ENCODE data around the gene C9orf72. TPM values are rescaled to one million over a fixed set of nuclear protein-coding genes. Genes with fewer than 3 reads are reported as not detected.
A peak's percentile ranks its signal among the peaks of the same experiment; 100 is the strongest.

The C9orf72 gene
- total RNA-seq, 1 donor from 2014 or later: 5.6 TPM

- no peak for ATAC-seq
- no peak for DNase-seq (ENCODE audit: low spot score)
Observed at GRCh38 chr9:27581826-27582225, 8.5 kb upstream of the C9orf72 start.

- peak; percentile 85 for ATAC-seq
- DNase-seq (ENCODE audit: low spot score): peak; percentile 98
Observed at GRCh38 chr9:27573634-27574590, 631 bp upstream of the C9orf72 start.

DNA sequence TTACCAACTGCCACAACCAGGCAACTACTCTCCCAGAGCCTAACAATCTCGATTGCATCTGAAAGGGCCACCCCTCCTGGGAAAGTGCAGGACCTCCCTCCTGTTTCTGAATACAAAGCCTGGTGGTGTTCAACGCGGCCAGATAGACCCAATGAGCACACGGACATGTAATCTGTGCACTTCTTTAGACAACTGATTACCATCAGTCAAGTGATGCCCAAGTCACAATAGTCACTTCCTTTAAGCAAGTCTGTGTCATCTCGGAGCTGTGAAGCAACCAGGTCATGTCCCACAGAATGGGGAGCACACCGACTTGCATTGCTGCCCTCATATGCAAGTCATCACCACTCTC is 739 bp downstream of the C9orf72 start:
- DNase-seq (ENCODE audit: low spot score) (no peak), ATAC-seq (peak; percentile 37)

- ATAC-seq: no peak
Observed at GRCh38 chr9:27572061-27572460, 1.2 kb downstream of the C9orf72 start.

GRCh38 chr9:27571011-27571410 is 2.3 kb downstream of the C9orf72 start:
- DNase-seq (ENCODE audit: low spot score): no peak
- no peak for ATAC-seq

More at GRCh38 chr9:27572061-27572460, 1.2 kb downstream of the C9orf72 start:
- DNase-seq (ENCODE audit: low spot score): no peak

DNA sequence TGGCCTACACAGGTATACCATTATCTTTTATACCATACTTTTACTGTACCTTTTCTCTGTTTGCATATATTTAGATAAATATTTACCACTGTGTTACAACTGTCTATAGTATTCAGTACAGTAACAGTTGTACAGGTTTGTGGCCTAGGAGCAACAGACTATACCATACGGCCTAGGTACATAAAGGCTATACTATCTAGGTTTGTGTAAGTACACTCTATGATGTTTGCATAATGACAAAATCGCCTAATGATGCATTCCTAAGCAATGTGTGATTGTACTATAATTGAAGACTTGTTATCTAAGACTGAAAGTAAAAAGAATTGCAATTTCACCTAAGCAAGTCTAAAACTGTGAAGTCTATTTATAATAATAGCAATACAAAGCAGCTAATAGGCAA is 3.9 kb downstream of the C9orf72 start:
- DNase-seq (ENCODE audit: low spot score): no peak
- no peak for ATAC-seq

GRCh38 chr9:27566118-27566517 is 7.2 kb downstream of the C9orf72 start:
- peak; percentile 91 for ATAC-seq
- DNase-seq (ENCODE audit: low spot score): no peak

- no peak for ATAC-seq
- no peak for DNase-seq (ENCODE audit: low spot score)
Observed at GRCh38 chr9:27565696-27566095, 7.6 kb downstream of the C9orf72 start.

DNA sequence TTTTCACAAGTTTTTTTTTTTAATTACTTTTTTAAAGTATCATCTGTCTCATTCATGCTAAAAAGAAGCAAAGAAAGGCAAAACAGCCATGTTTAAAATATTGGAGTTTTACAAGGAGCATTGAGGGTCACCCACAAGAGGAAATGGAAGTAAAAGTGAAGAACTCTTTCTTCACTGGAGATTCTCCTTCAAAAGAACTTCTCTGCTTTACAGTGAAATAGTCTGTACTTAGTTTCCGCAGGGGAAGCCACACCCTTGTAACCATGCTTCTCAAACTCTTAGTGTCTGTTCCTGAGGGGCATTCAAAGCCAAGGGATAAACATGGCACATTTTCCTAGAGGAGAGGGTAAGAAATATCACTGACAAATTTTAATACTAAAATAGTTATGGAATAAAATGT is 8.6 kb downstream of the C9orf72 start:
- no peak for DNase-seq (ENCODE audit: low spot score)
- peak; percentile 21 for ATAC-seq

DNA sequence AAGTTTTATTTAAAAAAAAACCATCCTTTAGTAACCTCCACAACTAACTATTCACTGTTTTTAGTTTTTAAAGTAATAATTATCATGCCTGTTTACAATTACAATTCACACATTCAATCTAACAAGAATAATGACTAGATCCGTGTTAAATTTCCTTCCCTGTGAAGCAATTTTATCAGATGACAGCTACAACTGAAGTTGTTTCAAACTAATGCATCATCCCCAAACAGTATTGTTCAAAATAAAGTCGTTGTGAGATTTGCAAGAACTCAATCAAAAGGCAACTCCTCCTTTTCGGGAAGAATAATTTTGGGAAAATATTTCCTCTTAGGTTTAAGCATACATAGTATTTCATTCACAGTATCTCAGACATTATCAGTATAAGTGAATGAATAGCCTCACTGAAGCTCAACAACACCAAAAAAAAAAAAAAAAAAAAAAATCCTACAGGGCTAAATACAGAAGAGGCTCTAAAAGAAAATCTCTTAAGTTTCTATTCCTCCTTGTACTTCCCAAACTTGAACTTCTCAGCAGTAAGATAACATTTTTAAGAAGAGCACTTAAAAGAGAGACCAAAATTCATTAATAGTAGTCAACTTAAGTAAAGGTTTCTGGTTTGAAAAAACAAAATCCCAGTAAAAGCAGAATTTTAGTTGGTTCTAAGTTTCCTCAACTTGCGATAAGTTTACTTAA is 9.4 kb downstream of the C9orf72 start:
- ATAC-seq (no peak), DNase-seq (ENCODE audit: low spot score) (no peak)

- no peak for DNase-seq (ENCODE audit: low spot score)
- no peak for ATAC-seq
Observed at GRCh38 chr9:27561685-27562084, 11.6 kb downstream of the C9orf72 start.

GRCh38 chr9:27560457-27560856 is 12.8 kb downstream of the C9orf72 start:
- no peak for DNase-seq (ENCODE audit: low spot score)
- ATAC-seq: no peak

DNA sequence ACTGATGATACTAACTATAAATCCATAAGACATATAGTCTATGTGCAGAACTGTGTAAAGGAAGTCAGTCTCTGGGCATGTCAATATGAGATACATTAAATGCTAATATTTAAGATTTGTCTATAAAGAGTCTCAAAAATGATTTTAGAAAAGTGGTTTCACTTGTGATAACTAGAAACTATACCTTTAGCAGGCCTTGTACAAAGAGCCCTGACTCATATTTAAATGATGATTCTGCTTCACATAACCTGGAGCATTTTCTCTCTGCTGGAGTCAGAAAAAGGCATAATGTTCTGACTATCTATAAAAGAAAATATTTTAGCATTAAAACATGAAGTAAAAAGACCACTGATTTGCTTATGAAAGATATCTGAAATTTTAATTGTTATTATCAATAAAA is 15.0 kb downstream of the C9orf72 start:
- ATAC-seq (no peak), DNase-seq (ENCODE audit: low spot score) (no peak)

DNA sequence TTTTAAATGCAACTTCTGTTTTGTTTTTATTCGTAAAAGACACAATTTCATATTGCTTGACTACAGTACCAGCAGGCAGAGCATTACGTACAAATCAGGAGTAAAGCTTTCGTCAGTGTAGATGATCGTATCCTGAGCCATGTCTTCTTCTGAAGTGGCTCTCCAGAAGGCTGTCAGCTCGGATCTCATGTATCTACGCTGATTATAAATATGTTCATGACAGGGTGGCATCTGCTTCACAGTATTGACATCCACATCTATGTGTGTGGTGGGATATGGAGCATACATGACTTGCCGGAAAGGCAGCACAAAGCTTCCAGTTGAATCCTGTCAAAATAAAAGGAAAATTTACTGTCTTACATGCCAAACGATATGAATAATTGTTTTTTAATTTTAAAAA is 16.8 kb downstream of the C9orf72 start:
- ATAC-seq (no peak), DNase-seq (ENCODE audit: low spot score) (no peak)

DNA sequence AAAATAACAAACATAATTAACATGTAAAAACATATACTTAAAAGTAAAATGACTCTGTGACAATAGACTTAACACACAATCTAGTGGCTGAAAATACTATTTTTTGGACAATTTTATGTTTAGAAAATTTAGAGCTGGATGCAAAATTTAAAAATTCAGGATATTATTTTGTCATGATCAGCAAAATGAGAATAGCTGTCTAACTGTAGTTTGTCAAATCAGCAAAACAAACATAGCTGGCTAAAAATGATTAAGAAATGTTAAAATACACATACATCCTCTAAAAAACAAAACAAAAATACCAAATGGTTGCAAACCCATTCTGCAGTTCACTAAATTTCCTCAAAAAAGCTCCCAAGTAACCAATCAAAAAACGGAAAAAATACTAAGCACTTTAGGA is 18.6 kb downstream of the C9orf72 start:
- no peak for ATAC-seq
- no peak for DNase-seq (ENCODE audit: low spot score)

DNA sequence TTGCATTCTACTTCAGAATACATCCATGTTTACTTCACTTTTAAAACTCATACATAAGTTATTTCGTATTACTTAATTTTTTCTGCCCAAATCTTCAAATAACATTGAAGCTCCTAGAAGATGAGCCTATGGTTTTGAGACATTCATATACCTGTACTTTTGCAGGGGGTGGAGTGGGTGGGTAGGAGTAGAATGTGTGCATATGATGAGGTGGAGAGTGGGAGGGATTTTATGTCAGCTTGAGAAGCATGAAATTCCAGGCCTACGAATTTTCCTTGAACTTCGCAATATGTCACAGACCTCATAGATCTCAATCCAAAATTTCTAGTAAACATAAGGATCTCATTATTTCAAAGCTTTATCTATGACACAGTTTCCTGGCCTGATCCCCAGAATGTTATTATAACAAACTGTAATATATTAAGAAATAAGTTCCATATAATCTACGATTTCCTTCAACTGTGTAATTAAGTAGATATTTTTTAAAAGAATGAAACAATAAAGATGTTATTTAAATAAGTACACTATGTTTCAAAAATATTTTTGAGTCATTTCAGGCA is 24.0 kb downstream of the C9orf72 start:
- ATAC-seq (no peak), DNase-seq (ENCODE audit: low spot score) (no peak)

- ATAC-seq (peak; percentile 94), DNase-seq (ENCODE audit: low spot score) (no peak)
Observed at GRCh38 chr9:27548055-27548741, 25.1 kb downstream of the C9orf72 start.

DNA sequence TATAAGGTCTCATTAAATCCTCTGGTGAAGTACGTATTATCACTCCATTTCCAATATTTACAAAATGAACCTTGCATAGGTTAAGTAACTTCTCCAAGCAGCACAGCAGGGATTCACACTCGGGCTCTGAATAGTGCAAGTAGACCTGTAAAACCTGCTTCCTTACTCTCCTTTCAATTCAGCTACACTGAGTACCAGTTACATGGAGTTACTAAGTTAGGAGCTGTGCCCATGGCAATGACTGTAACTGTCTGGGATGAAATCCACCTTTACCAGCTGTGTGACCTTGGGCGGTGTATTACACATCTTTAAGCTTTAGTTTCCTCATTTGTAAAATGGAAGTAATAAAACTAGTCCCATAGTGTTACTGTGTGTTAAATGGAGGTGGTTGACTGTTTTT is 27.8 kb downstream of the C9orf72 start:
- DNase-seq (ENCODE audit: low spot score) (no peak), ATAC-seq (no peak)

DNA sequence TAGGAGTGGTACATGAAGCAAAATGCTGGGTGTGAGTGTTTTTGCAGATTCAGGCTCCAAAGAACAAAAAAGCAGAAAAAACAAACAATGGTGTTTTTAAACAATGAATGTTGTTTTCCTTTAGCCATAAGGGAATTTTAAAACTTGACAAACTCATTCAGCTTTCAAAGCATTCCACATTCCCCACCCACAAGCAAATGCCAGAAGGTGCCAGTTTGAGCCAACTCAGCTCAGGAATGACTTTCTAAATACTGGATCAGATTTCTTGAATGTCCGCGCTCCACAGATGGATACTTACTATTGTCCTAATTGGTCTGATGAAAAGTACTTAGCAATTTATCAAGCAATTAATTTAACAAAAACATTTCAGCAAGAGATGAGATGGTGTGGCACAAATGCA is 30.8 kb downstream of the C9orf72 start:
- no peak for DNase-seq (ENCODE audit: low spot score)
- ATAC-seq: no peak

DNA sequence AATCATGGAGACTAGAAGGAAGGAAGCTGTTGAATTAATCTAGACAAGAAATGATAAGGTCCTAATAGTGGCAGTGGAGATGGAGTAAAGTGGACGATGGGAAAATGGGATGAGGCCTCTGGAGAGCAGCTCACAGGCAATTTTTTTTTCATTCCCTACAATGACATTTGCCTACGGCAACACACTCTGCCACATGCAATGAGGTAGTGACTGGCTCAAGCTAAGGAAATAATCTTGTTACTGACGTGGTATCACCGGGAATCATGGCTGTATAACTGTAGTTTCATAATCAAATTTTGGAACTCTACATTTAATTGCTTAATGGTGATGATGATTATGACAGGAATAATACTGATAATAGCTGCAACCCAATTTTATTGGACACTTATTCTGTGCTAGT is 31.5 kb downstream of the C9orf72 start:
- no peak for DNase-seq (ENCODE audit: low spot score)
- ATAC-seq: no peak

GRCh38 chr9:27540502-27540901 is 32.8 kb downstream of the C9orf72 start:
- DNase-seq (ENCODE audit: low spot score) (no peak), ATAC-seq (no peak)

All from left lobe of liver (tissue), 2 donors.